Endodermal cell (in vitro differentiated cells): ENCODE measurements around the gene ORMDL3. TPM values are rescaled to one million over a fixed set of nuclear protein-coding genes. Genes with fewer than 3 reads are reported as not detected.

Experiments used
- DNase-seq: peaks from one replicate; pipeline ENCODE4 v3.0.0-alpha.2; 2017
- H3K27ac ChIP-seq: 2 replicates; pipeline ENCODE4 v1.5.1; 2013; ENCODE audit warnings: mild to moderate bottlenecking, low read depth, low read length, moderate library complexity
- H3K27me3 ChIP-seq: 2 replicates; pipeline ENCODE4 v1.6.1; 2013; ENCODE audit warnings: mild to moderate bottlenecking, low read length, moderate library complexity; ENCODE audit not compliant: insufficient read depth, control insufficient read depth, poor library complexity, severe bottlenecking
- H3K36me3 ChIP-seq: 2 replicates; pipeline ENCODE4 v1.7.0; 2013; ENCODE audit warnings: mild to moderate bottlenecking, low read length, moderate library complexity; ENCODE audit not compliant: control insufficient read depth, insufficient read depth
- H3K4me1 ChIP-seq: one replicate; pipeline ENCODE4 v1.7.0; 2013; ENCODE audit warnings: low read length; ENCODE audit not compliant: control insufficient read depth, insufficient read depth
- H3K4me3 ChIP-seq: 2 replicates; pipeline ENCODE4 v1.5.1; 2013; ENCODE audit warnings: mild to moderate bottlenecking, low read length, moderate library complexity
- H3K9ac ChIP-seq: 2 replicates; pipeline ENCODE4 v1.6.1; 2013; ENCODE audit warnings: mild to moderate bottlenecking, low read length, moderate library complexity; ENCODE audit not compliant: poor library complexity, severe bottlenecking; ENCODE audit errors: extremely low read depth
- H3K9me3 ChIP-seq: 2 replicates; pipeline ENCODE4 v1.6.1; 2013; ENCODE audit warnings: mild to moderate bottlenecking, low read length, moderate library complexity; ENCODE audit not compliant: control insufficient read depth
- H3K27ac Mint-ChIP-seq: 2 replicates; pipeline ENCODE4 v1.8.0; 2020; ENCODE audit warnings: mixed read lengths
- H3K27me3 Mint-ChIP-seq: 2 replicates; pipeline ENCODE4 v1.8.0; 2021; ENCODE audit warnings: mild to moderate bottlenecking, mixed read lengths; ENCODE audit not compliant: insufficient read depth
- H3K36me3 Mint-ChIP-seq: 2 replicates; pipeline ENCODE4 v1.8.0; 2020; ENCODE audit warnings: low read depth, mixed read lengths
- H3K4me1 Mint-ChIP-seq: 2 replicates; pipeline ENCODE4 v1.8.0; 2020; ENCODE audit warnings: mixed read lengths
- H3K4me3 Mint-ChIP-seq: 2 replicates; pipeline ENCODE4 v1.8.0; 2020; ENCODE audit warnings: mild to moderate bottlenecking, moderate library complexity, mixed read lengths
- H3K9me3 Mint-ChIP-seq: 2 replicates; pipeline ENCODE4 v1.8.0; 2020; ENCODE audit warnings: mild to moderate bottlenecking, mixed read lengths
- WGBS, 2 experiments: methylation state at CpG; one replicate each; pipeline versions ENCODE4 v1.1.5 to v1.1.7; 2013; ENCODE audit warnings: missing lambda C conversion rate in 2 of 2, mixed read lengths in 1 of 2; ENCODE audit not compliant: insufficient coverage in 1 of 2, insufficient read length in 1 of 2; 5-methylcytosine and 5-hydroxymethylcytosine counted together
- long read RNA-seq, 4 experiments: library from polyadenylated mRNA in 2 of 4; library from RNA in 1 of 4; library from capped mRNA in 1 of 4; stranded (forward) in 3 of 4; unstranded in 1 of 4; transcript quantifications; one replicate each; pipeline ENCODE4 v2.0.0, GENCODE V29; 2020 to 2021; ENCODE audit warnings: inconsistent platforms in 1 of 4
- polyA plus RNA-seq, 2 experiments: library from polyadenylated mRNA; stranded (reverse); fragments of 50-300 nt; gene quantifications; one replicate each; pipeline ENCODE4 v1.2.3, GENCODE V29; 2013
- total RNA-seq, 2 donors: library from RNA; stranded (reverse); fragmentation: NEBNext Ultra II Directional in 1 of 2; extraction: Animal tissue kit (Norgen Biotek cat#: 25700) in 1 of 2; gene quantifications; 2 replicates in 1 of 2; 3 replicates in 1 of 2; pipeline ENCODE4 v1.2.1, GENCODE V29; 2021
- TF ChIP-seq, protein P1 (sequence below): fragments of 200-600 bp; sonication (generic); conservative IDR thresholded peaks from 2 replicates; pipeline ENCODE4 v1.5.0; 2021; ENCODE audit warnings: antibody characterized with exemption, mild to moderate bottlenecking

The ORMDL3 gene
- total RNA-seq = 10 to 100 TPM; 77.7 to 83.8 TPM
- 56.1 TPM for polyA plus RNA-seq (2013, experiment 1 of 2)
- 46.6 TPM for polyA plus RNA-seq (2013, experiment 2 of 2)
- long read RNA-seq, experiment 1, transcript ORMDL3-201 (4 exons, 2,111 nt) = major isoform, 6 of 40 reads
- long read RNA-seq, experiment 1, partial matches to known transcripts = 2 of 40 reads
- long read RNA-seq, experiment 1, other reads (novel, unspliced or antisense) = 32 of 40 reads
- long read RNA-seq, experiment 2, transcript ORMDL3-201 (4 exons, 2,111 nt) = major isoform, 11 of 17 reads
- long read RNA-seq, experiment 2, partial matches to known transcripts = 1 of 17 reads
- long read RNA-seq, experiment 2, other reads (novel, unspliced or antisense) = 1 of 17 reads
- long read RNA-seq, experiment 3, transcript ORMDL3-201 (4 exons, 2,111 nt) = major isoform, 11 of 14 reads
- long read RNA-seq, experiment 3, partial matches to known transcripts = 0 of 14 reads
- long read RNA-seq, experiment 3, other reads (novel, unspliced or antisense) = 1 of 14 reads
- long read RNA-seq, experiment 4, transcript ORMDL3-201 (4 exons, 2,111 nt) = major isoform, 35 of 56 reads
- long read RNA-seq, experiment 4, transcript ORMDL3-204 (4 exons, 2,106 nt) = minor isoform, 11 of 56 reads
- long read RNA-seq, experiment 4, partial matches to known transcripts = 0 of 56 reads
- long read RNA-seq, experiment 4, other reads (novel, unspliced or antisense) = 10 of 56 reads

DNA sequence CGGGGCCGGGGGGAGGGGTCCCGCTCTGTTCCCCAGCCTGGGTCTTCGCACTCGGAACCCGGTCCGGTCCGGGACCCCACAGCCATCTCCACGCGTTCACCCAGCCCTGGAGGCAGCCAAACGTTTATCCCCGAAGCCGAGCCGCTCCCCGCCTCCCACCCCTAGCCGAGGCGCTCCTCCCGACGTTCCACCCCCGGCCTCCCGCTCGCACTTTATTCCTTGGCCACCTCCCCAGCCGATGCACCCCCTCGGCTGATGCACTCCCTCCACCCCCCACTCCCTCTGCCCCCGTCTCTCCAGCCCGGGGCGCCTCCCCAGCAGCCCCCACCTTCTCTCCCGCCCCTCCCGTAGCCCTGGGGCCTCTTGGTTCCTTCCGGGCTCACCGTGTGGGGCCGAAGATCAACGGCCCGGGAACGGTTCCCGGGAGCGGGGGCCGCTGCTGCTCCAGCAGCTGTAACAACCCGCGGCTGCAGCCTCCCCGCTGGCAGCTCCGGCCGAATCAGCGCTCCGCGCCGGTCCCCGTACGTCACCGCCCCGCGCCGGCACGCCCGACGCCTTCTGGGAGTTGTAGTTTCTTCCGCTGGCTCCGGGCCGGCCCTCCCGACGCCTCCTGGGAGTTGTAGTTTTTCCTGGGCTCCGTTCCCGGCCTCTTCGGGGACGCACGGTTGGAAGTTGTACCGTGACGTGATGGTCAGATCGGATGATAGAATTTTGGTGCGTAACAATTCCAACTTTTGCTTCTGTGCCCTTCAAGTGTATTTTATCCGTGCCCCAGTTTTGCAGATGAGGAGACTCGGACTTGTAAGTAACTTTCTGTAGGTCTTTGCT, at the start of gene ORMDL3, which contains the start of gene LRRC3C:
Gene ORMDL3, minus strand, starts transcription at position 501 of the 828 bp plus-strand sequence. CDS start 3,398 bp downstream, outside the sequence.
Gene LRRC3C, plus strand, starts transcription at position 632 of the 828 bp plus-strand sequence. CDS start 13,792 bp downstream, outside the sequence.
- Mint-ChIP-seq H3K27ac (peak within 1 kb of the TSS; percentile 94), H3K4me3 (peak within 1 kb of the TSS; percentile 70), H3K27me3 (no peaks in the 10 kb centered on the region), H3K9me3 (no peaks in the 10 kb centered on the region), H3K36me3 (peaks cover 14% of the 10 kb centered on the region), H3K4me1 (peaks cover 26% of the 10 kb centered on the region)
- DNase-seq = peak; percentile 99
- WGBS, 2 experiments = 1% methylated on average over 29 to 71 of the region's 72 CpGs
- H3K9ac ChIP-seq = peak within 1 kb of the TSS; percentile 69
- H3K4me3 ChIP-seq = peak within 1 kb of the TSS; percentile 82
- no peaks in the 10 kb centered on the region for H3K27me3 ChIP-seq
- peaks cover 17% of the 10 kb centered on the region for H3K36me3 ChIP-seq
- no peaks in the 10 kb centered on the region for H3K9me3 ChIP-seq
- TF ChIP-seq, protein P1, sequence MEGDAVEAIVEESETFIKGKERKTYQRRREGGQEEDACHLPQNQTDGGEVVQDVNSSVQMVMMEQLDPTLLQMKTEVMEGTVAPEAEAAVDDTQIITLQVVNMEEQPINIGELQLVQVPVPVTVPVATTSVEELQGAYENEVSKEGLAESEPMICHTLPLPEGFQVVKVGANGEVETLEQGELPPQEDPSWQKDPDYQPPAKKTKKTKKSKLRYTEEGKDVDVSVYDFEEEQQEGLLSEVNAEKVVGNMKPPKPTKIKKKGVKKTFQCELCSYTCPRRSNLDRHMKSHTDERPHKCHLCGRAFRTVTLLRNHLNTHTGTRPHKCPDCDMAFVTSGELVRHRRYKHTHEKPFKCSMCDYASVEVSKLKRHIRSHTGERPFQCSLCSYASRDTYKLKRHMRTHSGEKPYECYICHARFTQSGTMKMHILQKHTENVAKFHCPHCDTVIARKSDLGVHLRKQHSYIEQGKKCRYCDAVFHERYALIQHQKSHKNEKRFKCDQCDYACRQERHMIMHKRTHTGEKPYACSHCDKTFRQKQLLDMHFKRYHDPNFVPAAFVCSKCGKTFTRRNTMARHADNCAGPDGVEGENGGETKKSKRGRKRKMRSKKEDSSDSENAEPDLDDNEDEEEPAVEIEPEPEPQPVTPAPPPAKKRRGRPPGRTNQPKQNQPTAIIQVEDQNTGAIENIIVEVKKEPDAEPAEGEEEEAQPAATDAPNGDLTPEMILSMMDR = no peak
- H3K4me1 ChIP-seq = no peaks in the 10 kb centered on the region
- peak within 1 kb of the TSS; percentile 69 for H3K27ac ChIP-seq

- no peak overlapping the region for H3K27ac Mint-ChIP-seq
- peaks cover 5% of the 10 kb centered on the region for H3K4me1 ChIP-seq
- no peaks in the 10 kb centered on the region for H3K36me3 Mint-ChIP-seq
- H3K4me3 ChIP-seq = no peak overlapping the region
- H3K36me3 ChIP-seq = no peaks in the 10 kb centered on the region
- no peak overlapping the region for H3K27ac ChIP-seq
- H3K4me1 Mint-ChIP-seq = peaks cover 20% of the 10 kb centered on the region
- no peaks in the 10 kb centered on the region for H3K9me3 ChIP-seq
- H3K27me3 Mint-ChIP-seq = peaks cover 25% of the 10 kb centered on the region
- 89% methylated on average over 4 of the region's 4 CpGs; no CpG with 5 or more reads in 1 of the 2 experiments for WGBS, 2 experiments
- no peak overlapping the region for H3K9ac ChIP-seq
- no peaks in the 10 kb centered on the region for H3K9me3 Mint-ChIP-seq
- TF ChIP-seq, protein P1 = no peak
- peaks cover 3% of the 10 kb centered on the region for H3K27me3 ChIP-seq
- H3K4me3 Mint-ChIP-seq = no peak overlapping the region
- DNase-seq = no peak
Observed at GRCh38 chr17:39975801-39976200, 48.4 kb upstream of the ORMDL3 start.

GRCh38 chr17:39974433-39974832, 47.0 kb upstream of the ORMDL3 start:
- Histone ChIP-seq H3K4me3 (no peak overlapping the region), H3K27ac (no peak overlapping the region), H3K9ac (no peak overlapping the region), H3K4me1 (peaks cover 5% of the 10 kb centered on the region), H3K36me3 (no peaks in the 10 kb centered on the region), H3K9me3 (no peaks in the 10 kb centered on the region), H3K27me3 (peaks cover 7% of the 10 kb centered on the region)
- peaks cover 31% of the 10 kb centered on the region for H3K27me3 Mint-ChIP-seq
- WGBS, 2 experiments = 92 to 93% methylated on average over 3 to 5 of the region's 5 CpGs
- peak overlapping the region; percentile 65 for H3K27ac Mint-ChIP-seq
- peaks cover 11% of the 10 kb centered on the region for H3K4me1 Mint-ChIP-seq
- no peaks in the 10 kb centered on the region for H3K36me3 Mint-ChIP-seq
- TF ChIP-seq, protein P1 = peak; percentile 20
- no peak overlapping the region for H3K4me3 Mint-ChIP-seq
- DNase-seq = no peak
- no peaks in the 10 kb centered on the region for H3K9me3 Mint-ChIP-seq
